IPS-18a (cell line): ENCODE data around the gene NEU3.

Experiments
- H3K27ac ChIP-seq: one replicate; pipeline ENCODE4 v1.5.1; 2013; ENCODE audit warnings: low read length
- H3K27me3 ChIP-seq: one replicate; pipeline ENCODE4 v1.6.1; 2013; ENCODE audit warnings: mild to moderate bottlenecking, low read length; ENCODE audit not compliant: control insufficient read depth, insufficient read depth
- H3K36me3 ChIP-seq: one replicate; pipeline ENCODE4 v1.6.1; 2013; ENCODE audit warnings: low read depth, low read length; ENCODE audit not compliant: control insufficient read depth
- H3K4me1 ChIP-seq: one replicate; pipeline ENCODE4 v1.6.1; 2013; ENCODE audit warnings: low read depth, low read length; ENCODE audit not compliant: control insufficient read depth
- H3K4me3 ChIP-seq: one replicate; pipeline ENCODE4 v1.5.1; 2013; ENCODE audit warnings: low read length
- H3K9ac ChIP-seq: one replicate; pipeline ENCODE4 v1.6.1; 2013; ENCODE audit warnings: mild to moderate bottlenecking, low read length, moderate library complexity
- H3K9me3 ChIP-seq: one replicate; pipeline ENCODE4 v1.6.1; 2013; ENCODE audit warnings: low read depth, low read length; ENCODE audit not compliant: control insufficient read depth

Gene NEU3

GRCh38 chr11:75050516-75050915 lies 61.8 kb downstream of the NEU3 start:
- Histone ChIP-seq H3K36me3 (no peaks in the 10 kb centered on the region), H3K27me3 (no peaks in the 10 kb centered on the region), H3K9ac (no peak overlapping the region), H3K4me3 (no peak overlapping the region), H3K9me3 (peaks cover 14% of the 10 kb centered on the region), H3K27ac (no peak overlapping the region), H3K4me1 (no peaks in the 10 kb centered on the region)

GRCh38 chr11:75051043-75051442 lies 62.3 kb downstream of the NEU3 start:
- H3K9me3 ChIP-seq, result peaks cover 14% of the 10 kb centered on the region
- H3K27ac ChIP-seq, result no peak overlapping the region
- no peak overlapping the region for H3K4me3 ChIP-seq
- H3K27me3 ChIP-seq, result no peaks in the 10 kb centered on the region
- no peaks in the 10 kb centered on the region for H3K4me1 ChIP-seq
- no peak overlapping the region for H3K9ac ChIP-seq
- H3K36me3 ChIP-seq, result no peaks in the 10 kb centered on the region

GRCh38 chr11:75052457-75052856 lies 63.7 kb downstream of the NEU3 start:
- Histone ChIP-seq H3K36me3 (no peaks in the 10 kb centered on the region), H3K4me3 (no peak overlapping the region), H3K4me1 (no peaks in the 10 kb centered on the region), H3K27ac (no peak overlapping the region), H3K9me3 (peaks cover 14% of the 10 kb centered on the region), H3K27me3 (no peaks in the 10 kb centered on the region), H3K9ac (no peak overlapping the region)

- H3K36me3 ChIP-seq, result no peaks in the 10 kb centered on the region
- H3K9ac ChIP-seq, result no peak overlapping the region
- H3K27me3 ChIP-seq, result no peaks in the 10 kb centered on the region
- H3K9me3 ChIP-seq, result peaks cover 14% of the 10 kb centered on the region
- H3K27ac ChIP-seq, result no peak overlapping the region
- H3K4me1 ChIP-seq, result no peaks in the 10 kb centered on the region
- no peak overlapping the region for H3K4me3 ChIP-seq
Measured at GRCh38 chr11:75055511-75055910, 66.8 kb downstream of the NEU3 start.

GRCh38 chr11:75056814-75057213 lies 68.1 kb downstream of the NEU3 start:
- Histone ChIP-seq H3K9me3 (peaks cover 14% of the 10 kb centered on the region), H3K27ac (no peak overlapping the region), H3K4me1 (no peaks in the 10 kb centered on the region), H3K27me3 (no peaks in the 10 kb centered on the region), H3K36me3 (no peaks in the 10 kb centered on the region), H3K9ac (no peak overlapping the region), H3K4me3 (no peak overlapping the region)

- H3K9ac ChIP-seq, result no peak overlapping the region
- no peak overlapping the region for H3K4me3 ChIP-seq
- no peaks in the 10 kb centered on the region for H3K9me3 ChIP-seq
- no peak overlapping the region for H3K27ac ChIP-seq
- H3K36me3 ChIP-seq, result no peaks in the 10 kb centered on the region
- no peaks in the 10 kb centered on the region for H3K27me3 ChIP-seq
- H3K4me1 ChIP-seq, result no peaks in the 10 kb centered on the region
Measured at GRCh38 chr11:75059299-75059698, 70.6 kb downstream of the NEU3 start.

- Histone ChIP-seq H3K9me3 (no peaks in the 10 kb centered on the region), H3K9ac (no peak overlapping the region), H3K36me3 (no peaks in the 10 kb centered on the region), H3K27me3 (no peaks in the 10 kb centered on the region), H3K27ac (no peak overlapping the region), H3K4me1 (no peaks in the 10 kb centered on the region), H3K4me3 (no peak overlapping the region)
Measured at GRCh38 chr11:75063741-75064314, 75.1 kb downstream of the NEU3 start.

- Histone ChIP-seq H3K36me3 (no peaks in the 10 kb centered on the region), H3K9me3 (no peaks in the 10 kb centered on the region), H3K4me1 (no peaks in the 10 kb centered on the region), H3K27me3 (no peaks in the 10 kb centered on the region), H3K27ac (no peak overlapping the region), H3K4me3 (no peak overlapping the region), H3K9ac (no peak overlapping the region)
Measured at GRCh38 chr11:75066061-75066460, 77.3 kb downstream of the NEU3 start.
